GM12891 (cell line): ENCODE data around the gene RALGAPA1.

Experiments
- PAX5 ChIP-seq: IDR thresholded peaks from 2 replicates; pipeline ENCODE4 v1.6.1; 2011; ENCODE audit warnings: low read length, moderate library complexity, mild to moderate bottlenecking; ENCODE audit not compliant: insufficient read depth, severe bottlenecking
- POLR2A ChIP-seq: IDR thresholded peaks from 2 replicates; pipeline ENCODE4 v1.6.1; 2011; ENCODE audit warnings: low read depth, low read length, control low read depth
- POLR2AphosphoS5 ChIP-seq: IDR thresholded peaks from 2 replicates; pipeline ENCODE4 v1.6.1; 2011; ENCODE audit warnings: low read depth, low read length, control low read depth
- SPI1 ChIP-seq: IDR thresholded peaks from 2 replicates; pipeline ENCODE4 v1.6.1; 2011; ENCODE audit warnings: low read depth, low read length, control low read depth
- TAF1 ChIP-seq: IDR thresholded peaks from 2 replicates; pipeline ENCODE4 v1.6.1; 2011; ENCODE audit warnings: low read depth, low read length, control low read depth

DNA sequence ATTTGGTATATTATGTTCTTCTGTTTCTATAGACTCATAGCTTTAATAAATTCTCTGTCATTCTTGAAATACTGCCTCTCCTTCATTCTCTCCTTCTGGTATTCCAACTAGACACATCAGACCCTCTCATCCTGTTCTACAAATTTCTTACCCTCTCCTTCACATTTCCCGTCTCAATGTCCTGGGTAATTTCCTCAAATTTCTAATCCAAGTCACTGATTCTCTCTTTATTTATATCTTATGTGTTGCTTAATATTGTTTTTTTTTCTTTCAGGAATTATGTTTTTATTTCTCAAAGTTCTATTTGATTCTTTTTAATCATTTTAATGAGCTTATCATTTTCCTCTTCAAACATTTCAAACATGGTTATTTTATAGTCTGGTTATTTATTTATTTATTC lies 94.0 kb downstream of the RALGAPA1 start:
- TF ChIP-seq POLR2A (no peak), POLR2AphosphoS5 (no peak), TAF1 (no peak), SPI1 (no peak), PAX5 (no peak)
